A549 (cell line): ENCODE measurements around the gene JARID2. TPM values are rescaled to one million over a fixed set of nuclear protein-coding genes. Genes with fewer than 3 reads are reported as not detected.

Experiments used
- ATAC-seq, 2 experiments: fragments of 200-7000 bp in 1 of 2; fragments of >200 bp in 1 of 2; cut with Nextera tagmentation in 1 of 2; cut with Tn5 transposase in 1 of 2; 3 replicates each; pipeline versions ENCODE4 v1.8.0 to v1.9.1; 2018 to 2020; ENCODE audit warnings: mild to moderate bottlenecking in 1 of 2, moderate library complexity in 1 of 2
- CTCF ChIA-PET: fragments of 300-600 bp; sonication (Branson Sonifier 250); formaldehyde crosslinking; extraction: SDS; loops from one replicate; lab custom pipeline; 2021; ENCODE audit warnings: antibody characterized with exemption, inconsistent platforms; lab: Yijun Ruan, JAX
- POLR2A ChIA-PET: fragments of 350-600 bp; formaldehyde crosslinking; extraction: SDS; loops from one replicate; lab custom pipeline; 2021; ENCODE audit warnings: antibody characterized with exemption, inconsistent platforms; lab: Yijun Ruan, JAX
- DNase-seq, 2 experiments: peaks; one replicate each; pipeline versions ENCODE4 v3.0.0 to v3.0.0-alpha.2; 2011 to 2016; ENCODE audit warnings: low read depth in 1 of 2, low spot score in 1 of 2
- FAIRE-seq: peaks from 2 replicates; lab custom pipeline; 2011; peaks lifted over from hg19 to GRCh38; lab: Jason Lieb, UNC
- H3K27ac ChIP-seq, 2 experiments: fragments of >200 bp; sonication (Bioruptor Twin); formaldehyde crosslinking; 3 replicates each; pipeline ENCODE4 v1.5.1; 2016 to 2017
- H3K4me1 ChIP-seq: fragments of >200 bp; sonication (Bioruptor Twin); formaldehyde crosslinking; 3 replicates; pipeline ENCODE4 v1.6.1; 2016
- H3K4me2 ChIP-seq: fragments of >200 bp; sonication (Bioruptor Twin); formaldehyde crosslinking; 3 replicates; pipeline ENCODE4 v1.6.1; 2016
- H3K4me3 ChIP-seq: fragments of >200 bp; sonication (Bioruptor Twin); formaldehyde crosslinking; 3 replicates; pipeline ENCODE4 v1.5.1; 2016
- H3K9me3 ChIP-seq: fragments of >200 bp; sonication (Bioruptor Twin); formaldehyde crosslinking; 3 replicates; pipeline ENCODE4 v1.6.1; 2016
- ATOH8 ChIP-seq: fragments of 250-450 bp; sonication (Bioruptor Pico); IDR thresholded peaks from 2 replicates; pipeline ENCODE4 v1.5.0; 2020; ENCODE audit warnings: low read depth, mild to moderate bottlenecking, moderate library complexity
- BCL3 ChIP-seq: fragments of >200 bp; sonication (Bioruptor Twin); formaldehyde crosslinking; IDR thresholded peaks from 3 replicates; pipeline ENCODE4 v1.6.1; 2016
- BHLHE40 ChIP-seq: IDR thresholded peaks from 2 replicates; pipeline ENCODE4 v1.6.1; 2012; ENCODE audit warnings: low read depth, low read length, inconsistent platforms
- CBX2 ChIP-seq: fragments of 200-600 bp; sonication (generic); IDR thresholded peaks from 2 replicates; pipeline ENCODE4 v1.6.1; 2016; ENCODE audit warnings: low read depth, mild to moderate bottlenecking, borderline replicate concordance
- CHD2 ChIP-seq: fragments of 150-350 bp; IDR thresholded peaks from 2 replicates; pipeline ENCODE4 v1.6.1; 2014; ENCODE audit warnings: low read length; ENCODE audit not compliant: partially characterized antibody
- CHD4 ChIP-seq: fragments of 200-600 bp; sonication (generic); IDR thresholded peaks from 2 replicates; pipeline ENCODE4 v1.6.1; 2016; ENCODE audit warnings: antibody characterized with exemption, mild to moderate bottlenecking, borderline replicate concordance
- CTCF ChIP-seq: fragments of >200 bp; sonication (Bioruptor Twin); formaldehyde crosslinking; IDR thresholded peaks from 3 replicates; pipeline ENCODE4 v1.5.1; 2016
- EHF ChIP-seq: fragments of 250-450 bp; sonication (Bioruptor Pico); IDR thresholded peaks from 2 replicates; pipeline ENCODE4 v1.5.0; 2020; ENCODE audit warnings: mild to moderate bottlenecking
- ELK1 ChIP-seq: fragments of 150-350 bp; IDR thresholded peaks from 2 replicates; pipeline ENCODE4 v1.6.1; 2014; ENCODE audit warnings: low read depth, mild to moderate bottlenecking, low read length
- FOSB ChIP-seq: fragments of 250-450 bp; sonication (Bioruptor Pico); IDR thresholded peaks from 2 replicates; pipeline ENCODE4 v1.5.0; 2020; ENCODE audit warnings: mild to moderate bottlenecking, moderate library complexity
- FOSL2 ChIP-seq, 2 experiments: fragments of 450-650 bp in 1 of 2; fragments of >200 bp in 1 of 2; sonication (Bioruptor Twin) in 1 of 2; formaldehyde crosslinking; IDR thresholded peaks; 2 replicates each; pipeline versions ENCODE4 v1.5.0 to v1.6.1; 2016 to 2020; ENCODE audit warnings: mild to moderate bottlenecking in 1 of 2, moderate library complexity in 1 of 2
- FOXS1 ChIP-seq: fragments of 250-450 bp; sonication (Bioruptor Pico); IDR thresholded peaks from 2 replicates; pipeline ENCODE4 v1.5.0; 2020; ENCODE audit warnings: mild to moderate bottlenecking, moderate library complexity
- JUN ChIP-seq, 2 experiments: fragments of >200 bp; sonication (Bioruptor Twin); formaldehyde crosslinking; IDR thresholded peaks; 2 replicates in 1 of 2; 3 replicates in 1 of 2; pipeline ENCODE4 v1.6.1; 2016 to 2017
- MAZ ChIP-seq: fragments of 150-350 bp; IDR thresholded peaks from 2 replicates; pipeline ENCODE4 v1.6.1; 2014; ENCODE audit warnings: antibody characterized with exemption, low read depth, low read length, borderline replicate concordance
- NFE2L2 ChIP-seq: fragments of 150-350 bp; conservative IDR thresholded peaks from 2 replicates; pipeline ENCODE4 v1.6.1; 2014; ENCODE audit warnings: low read length
- RAD21 ChIP-seq, 2 experiments: fragments of >200 bp in 1 of 2; sonication (Bioruptor Twin) in 1 of 2; formaldehyde crosslinking in 1 of 2; IDR thresholded peaks in 1 of 2; conservative IDR thresholded peaks in 1 of 2; 2 replicates in 1 of 2; 3 replicates in 1 of 2; pipeline ENCODE4 v1.6.1; 2012 to 2018; ENCODE audit warnings: inconsistent platforms in 1 of 2
- RCOR1 ChIP-seq: fragments of 150-350 bp; IDR thresholded peaks from 2 replicates; pipeline ENCODE4 v1.6.1; 2014; ENCODE audit warnings: antibody characterized with exemption, low read length, low read depth
- RFX5 ChIP-seq: fragments of 450-650 bp; IDR thresholded peaks from 2 replicates; pipeline ENCODE4 v1.7.1; 2014; ENCODE audit warnings: antibody characterized with exemption, mild to moderate bottlenecking, moderate library complexity
- RNF2 ChIP-seq: fragments of 200-600 bp; sonication (generic); IDR thresholded peaks from 2 replicates; pipeline ENCODE4 v1.6.1; 2016; ENCODE audit warnings: low read depth, mild to moderate bottlenecking, antibody characterized with exemption, moderate library complexity, borderline replicate concordance
- USF2 ChIP-seq: fragments of 450-650 bp; IDR thresholded peaks from 2 replicates; pipeline ENCODE4 v1.6.1; 2014; ENCODE audit warnings: antibody characterized with exemption
- ZC3H11A ChIP-seq: fragments of 450-650 bp; IDR thresholded peaks from 2 replicates; pipeline ENCODE4 v1.6.1; 2014; ENCODE audit warnings: antibody characterized with exemption, mild to moderate bottlenecking
- WGBS: methylation state at CpG from one replicate; pipeline ENCODE4 v1.1.6; 2017; ENCODE audit errors: missing lambda C conversion rate; 5-methylcytosine and 5-hydroxymethylcytosine counted together
- polyA plus RNA-seq, 4 experiments: library from polyadenylated mRNA; depleted of rRNA in 3 of 4; stranded (reverse); fragments of >200 nt; fragmentation: RNase III in 1 of 4; extraction: RNeasy Plus Mini Kit Qiagen cat#74134 plus additional on column Dnase treatment in 1 of 4; gene quantifications; 2 replicates in 3 of 4; 3 replicates in 1 of 4; pipeline ENCODE4 v1.2.3, GENCODE V29; 2011 to 2017

Gene JARID2
- polyA plus RNA-seq, 2 of the 4 experiments (the other 2 are of a cell fraction), result 7.8 to 8.3 TPM

GRCh38 chr6:15293674-15294073, 47.8 kb downstream of the JARID2 start:
- POLR2A ChIA-PET, result no interaction called here

GRCh38 chr6:15294504-15294903, 48.6 kb downstream of the JARID2 start:
- no peak overlapping the region for H3K4me3 ChIP-seq
- CTCF ChIA-PET, result no interaction called here
- FAIRE-seq, result no peak

More at GRCh38 chr6:15293674-15294073, 47.8 kb downstream of the JARID2 start:
- H3K4me3 ChIP-seq, result no peak overlapping the region
- H3K9me3 ChIP-seq, result no peaks in the 10 kb centered on the region
- peaks cover 5% of the 10 kb centered on the region for H3K4me1 ChIP-seq
- CTCF ChIA-PET, result no interaction called here
- ATAC-seq, result no peak
- no peak overlapping the region for H3K27ac ChIP-seq
- no peak for TF ChIP-seq RCOR1
- TF ChIP-seq BHLHE40, result no peak
- no peak for TF ChIP-seq BCL3
- TF ChIP-seq USF2, result no peak
- no peak for TF ChIP-seq RAD21 (conservative IDR thresholded peaks at IDR 0.05 in 1 of 2, IDR thresholded peaks at IDR 0.05 in 1 of 2)
- TF ChIP-seq MAZ, result no peak
- no peak for TF ChIP-seq CHD4
- no peak for TF ChIP-seq ELK1
- TF ChIP-seq FOXS1 (CRISPR knock-in tag), result no peak
- H3K4me2 ChIP-seq, result no peak overlapping the region
- WGBS, result 94% methylated on average over 2 of the region's 2 CpGs
- no peak for FAIRE-seq
- no peak for DNase-seq

More at GRCh38 chr6:15294504-15294903, 48.6 kb downstream of the JARID2 start:
- Histone ChIP-seq H3K4me2 (no peak overlapping the region), H3K27ac (no peak overlapping the region), H3K9me3 (no peaks in the 10 kb centered on the region), H3K4me1 (peaks cover 6% of the 10 kb centered on the region)
- POLR2A ChIA-PET, result no interaction called here
- ATAC-seq (no peak), DNase-seq (no peak)
- TF ChIP-seq RFX5, result no peak
- no peak for TF ChIP-seq ZC3H11A
- no peak for TF ChIP-seq JUN (IDR thresholded peaks at IDR 0.05)
- no peak for TF ChIP-seq CBX2
- no peak for TF ChIP-seq ATOH8 (CRISPR knock-in tag)
- no peak for TF ChIP-seq EHF (CRISPR knock-in tag)
- TF ChIP-seq BHLHE40, result no peak
- TF ChIP-seq NFE2L2, result no peak
- no peak for TF ChIP-seq RNF2
- TF ChIP-seq CHD2, result no peak
- TF ChIP-seq CTCF, result no peak
- no peak for TF ChIP-seq FOSB
- TF ChIP-seq FOSL2 (IDR thresholded peaks at IDR 0.05), result no peak
- no peak for TF ChIP-seq FOSL2 (CRISPR knock-in tag; IDR thresholded peaks at IDR 0.05)
- 90% methylated on average over 5 of the region's 5 CpGs for WGBS
